Stimulated activated naive CD8-positive, alpha-beta T cell treated with anti-CD3 and anti-CD28 coated beads, Interleukin-15, Interleukin-2, amounts not matched to agents 100 U/mL and 50 U/mL, for 24 hours (primary cell): ENCODE measurements around the gene RAB30.
"Not testable (repeated sequence)": the region's sequence is repeated elsewhere in the genome, so short reads cannot be mapped to it uniquely, and the experiment has no call there.

Experiments used
- ATAC-seq: fragments of 150-1000 bp; cut with Tn5 transposase; one replicate; pipeline ENCODE4 v1.10.0; 2021
- DNase-seq: peaks from one replicate; pipeline ENCODE4 v3.0.0; 2021

The RAB30 gene

DNA sequence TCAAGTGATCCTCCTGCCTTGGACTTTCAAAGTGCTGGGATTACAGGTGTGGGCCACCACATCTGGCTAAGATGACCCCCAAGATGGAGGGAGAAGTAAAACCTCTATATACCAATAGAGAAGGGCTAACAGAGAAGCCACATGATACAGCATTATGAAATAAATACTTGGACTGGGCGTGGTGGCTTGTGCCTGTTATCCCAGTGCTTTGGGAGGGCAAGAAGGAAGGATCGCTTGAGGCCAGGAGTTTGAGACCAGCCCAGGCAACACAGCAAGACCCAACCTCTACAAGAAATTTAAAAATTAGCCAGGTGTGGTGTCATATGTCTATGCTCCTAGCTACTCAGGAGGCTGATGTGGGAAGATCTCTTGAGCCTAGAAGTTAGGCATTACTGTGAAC lies 61.7 kb downstream of the RAB30 start:
- DNase-seq (no peak), ATAC-seq (no peak)

DNA sequence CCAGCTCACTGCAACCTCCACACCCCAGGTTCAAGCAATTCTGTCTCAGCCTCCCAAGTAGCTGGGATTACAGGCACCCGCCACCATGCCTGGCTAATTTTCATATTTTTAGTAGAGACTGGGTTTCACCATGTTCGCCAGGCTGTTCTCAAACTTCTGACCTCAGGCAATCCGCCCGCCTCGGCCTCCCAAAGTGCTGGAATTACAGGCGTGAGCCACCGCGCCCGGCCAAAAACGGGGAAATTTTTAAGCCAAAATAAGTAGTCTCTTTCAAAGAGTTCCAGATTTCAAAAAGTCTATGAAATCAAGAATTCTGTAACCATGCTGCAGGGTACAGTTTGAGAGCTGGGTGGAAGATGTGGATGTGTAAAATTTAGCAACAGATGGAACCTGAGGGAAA lies 62.6 kb downstream of the RAB30 start:
- DNase-seq, ATAC-seq: not testable (repeated sequence)

DNA sequence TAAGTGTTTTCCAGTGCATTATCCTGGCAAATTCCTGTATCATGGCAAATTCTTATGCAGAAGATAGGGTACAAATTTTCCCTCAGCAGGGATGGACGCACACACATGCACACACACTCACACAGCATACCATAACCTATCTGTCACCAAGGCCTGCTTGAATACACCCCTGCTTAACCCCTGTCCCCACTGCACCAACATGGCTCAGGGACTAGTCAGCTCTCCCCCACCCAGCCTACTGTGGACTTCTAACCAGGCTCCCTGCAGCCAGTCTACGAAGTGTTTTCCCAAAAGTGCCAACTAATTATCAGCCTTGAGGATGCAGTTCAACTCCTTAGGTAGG lies 63.1 kb downstream of the RAB30 start:
- no peak for DNase-seq
- no peak for ATAC-seq

DNA sequence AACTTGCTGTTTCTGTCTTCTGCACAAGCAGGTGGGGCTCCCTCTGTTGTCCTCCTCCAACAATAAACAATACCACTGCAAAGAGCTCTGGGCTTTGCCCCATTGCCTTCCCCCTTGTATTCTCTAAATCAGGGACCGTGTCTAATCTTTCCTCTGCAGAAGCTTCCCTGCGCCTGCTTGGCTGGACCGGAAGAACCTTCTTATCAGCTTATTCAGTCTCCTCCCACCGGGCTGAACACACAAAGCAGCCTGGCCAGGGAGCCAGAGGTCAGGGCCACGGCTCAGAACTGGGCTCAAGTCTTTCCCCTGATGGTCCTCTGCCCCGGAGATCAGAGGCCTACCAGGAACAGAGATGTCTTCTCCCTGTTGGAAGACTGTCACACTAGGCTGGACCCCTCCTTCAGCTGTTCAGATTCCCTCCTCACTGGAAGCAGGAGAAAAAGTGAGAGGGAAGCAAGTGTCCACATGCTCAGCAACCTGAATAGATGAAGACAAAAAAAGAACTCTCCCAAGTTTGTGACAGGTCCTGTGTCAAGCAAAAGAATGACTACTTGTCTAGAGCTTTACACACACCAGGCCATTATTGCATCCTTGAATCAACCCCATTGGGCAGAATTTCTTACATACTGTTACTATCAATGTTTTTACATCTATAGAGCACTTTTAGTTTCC lies 63.7 kb downstream of the RAB30 start:
- ATAC-seq (no peak), DNase-seq (no peak)

DNA sequence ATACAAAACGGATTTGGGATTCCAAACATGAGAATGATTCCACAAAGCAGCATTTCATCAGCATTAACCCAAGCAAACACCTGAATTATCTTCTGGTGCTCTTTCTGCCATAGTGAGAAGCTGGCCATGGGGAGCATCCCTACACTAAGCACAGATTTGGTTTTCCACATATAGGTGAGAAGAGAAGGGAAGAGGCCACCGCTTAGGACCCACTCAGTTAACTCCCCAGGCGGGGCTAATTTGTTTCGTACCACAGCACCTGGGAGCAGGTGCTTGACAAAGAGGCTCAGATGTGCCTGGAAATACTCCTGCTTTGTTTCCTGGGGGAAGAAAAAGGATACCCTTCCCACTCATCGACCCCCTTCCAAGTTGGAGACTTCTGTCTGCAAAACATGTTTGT lies 64.2 kb downstream of the RAB30 start:
- DNase-seq (no peak), ATAC-seq (no peak)

DNA sequence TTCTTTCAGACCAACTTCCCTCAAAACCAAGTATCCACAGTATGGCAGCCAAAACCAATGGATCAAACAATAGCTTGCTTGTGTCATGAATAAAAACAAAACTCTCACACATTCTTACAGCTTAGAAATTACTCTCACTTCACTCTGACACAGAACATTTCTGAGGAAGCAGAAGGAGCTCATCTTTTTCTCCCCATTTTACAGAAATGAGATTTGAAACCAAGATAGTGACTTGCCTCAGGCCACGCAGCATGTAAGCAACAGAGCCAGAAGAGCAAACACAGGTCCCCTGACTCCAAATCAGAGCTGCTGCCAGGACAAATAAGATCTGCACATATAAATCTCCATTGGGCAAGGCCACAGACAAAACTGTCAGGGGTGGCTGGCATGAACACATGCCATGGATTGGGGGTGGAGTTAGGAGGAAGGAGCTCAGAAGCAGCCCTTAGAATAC lies 64.8 kb downstream of the RAB30 start:
- ATAC-seq (peak; percentile 30), DNase-seq (peak; percentile 23)

DNA sequence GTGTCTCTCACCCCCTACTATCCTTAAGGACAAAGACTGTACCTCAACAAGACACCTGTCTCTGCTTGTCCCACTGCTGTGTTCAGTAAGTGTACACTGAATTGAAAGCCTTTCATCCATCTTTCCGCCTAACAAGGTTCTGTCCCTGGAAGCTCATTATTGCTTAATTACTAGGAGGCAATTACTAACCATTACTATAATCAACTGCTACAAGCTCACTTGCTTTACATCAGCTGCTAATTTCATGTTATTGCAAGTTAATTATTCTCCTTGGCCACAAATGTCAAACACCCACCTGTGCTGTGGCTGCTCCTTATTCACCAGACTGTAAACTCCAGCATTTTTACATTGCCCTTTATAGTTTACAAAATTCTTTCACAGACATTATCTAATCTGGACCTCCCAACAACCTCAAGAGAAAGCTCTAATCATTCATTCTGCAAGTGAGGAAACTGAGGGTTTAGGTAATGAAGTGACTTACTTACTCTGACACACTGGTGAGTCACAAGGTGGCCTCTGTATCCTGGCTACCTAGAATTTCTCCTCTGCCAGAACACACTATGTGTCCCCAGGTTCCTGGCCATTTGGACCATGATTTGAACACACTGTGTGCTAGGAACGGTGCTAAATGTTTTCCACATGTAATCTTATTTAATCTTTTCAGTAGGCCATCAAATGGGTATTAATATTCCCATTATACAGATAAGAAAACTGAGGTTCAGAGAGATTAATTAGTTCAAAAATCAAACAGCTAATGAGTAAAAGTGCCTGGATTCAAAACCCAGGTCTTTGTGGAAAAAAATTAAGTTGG lies 66.7 kb downstream of the RAB30 start:
- no peak for DNase-seq
- ATAC-seq, result peak; percentile 88

DNA sequence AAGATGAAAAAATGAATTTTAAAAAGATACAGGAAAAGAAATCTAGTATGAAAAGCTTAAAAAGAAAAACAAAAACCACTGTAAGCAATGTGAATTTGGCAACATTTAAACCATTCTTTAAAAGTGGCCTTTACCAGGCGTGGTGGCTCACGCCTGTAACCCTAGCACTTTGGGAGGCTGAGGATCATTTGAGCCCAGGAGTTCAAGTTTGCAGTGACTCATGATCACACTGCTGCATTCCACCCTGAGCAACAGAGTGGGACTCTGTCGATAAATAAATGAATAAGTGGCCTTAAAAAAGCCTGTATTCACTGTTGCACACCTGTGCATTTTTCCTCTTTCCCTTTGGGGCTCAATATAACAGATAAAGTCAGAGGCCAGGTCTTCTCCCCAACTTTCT lies 69.2 kb downstream of the RAB30 start:
- DNase-seq (no peak), ATAC-seq (no peak)

DNA sequence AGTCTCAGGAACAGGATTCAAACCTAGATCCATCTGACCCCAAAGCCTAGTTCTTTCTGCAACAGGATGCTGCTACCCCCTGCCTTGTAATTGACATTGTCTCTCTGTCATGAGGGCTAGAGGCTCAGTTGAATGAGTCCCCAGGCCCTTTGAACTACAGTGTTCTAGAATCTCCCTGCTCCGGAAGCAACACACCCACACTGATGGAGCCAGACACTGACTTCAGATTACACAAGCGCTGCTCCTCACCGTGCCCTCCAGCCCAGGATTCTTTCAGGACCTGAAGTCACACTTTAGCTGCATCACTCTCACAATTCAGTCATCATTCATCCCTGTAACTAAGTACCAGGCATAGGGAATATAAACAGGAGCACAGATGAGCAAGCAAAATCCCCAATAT lies 69.6 kb downstream of the RAB30 start:
- ATAC-seq, result peak; percentile 40

DNA sequence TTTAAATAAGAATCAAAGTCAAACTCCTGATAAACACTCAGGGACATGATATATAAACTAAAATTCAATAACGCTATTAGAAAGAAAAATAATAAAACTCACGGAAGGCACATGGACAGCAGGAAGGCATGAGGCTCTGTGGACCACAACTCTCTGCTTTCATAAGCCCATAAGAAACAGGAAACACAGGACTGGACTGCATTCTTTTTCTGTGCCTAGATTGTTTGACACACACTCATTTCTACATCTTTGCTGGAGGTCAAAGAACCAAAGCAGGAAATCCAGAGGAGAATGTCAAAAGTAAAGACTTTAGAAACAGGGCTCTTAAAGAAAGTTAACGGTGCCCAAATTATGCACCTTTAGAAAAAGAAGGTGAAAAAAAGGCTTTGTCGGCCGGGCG lies 71.3 kb downstream of the RAB30 start:
- DNase-seq (no peak), ATAC-seq (no peak)

More for the DNA sequence above, 69.6 kb downstream of the RAB30 start:
- DNase-seq, result peak; percentile 42

DNA sequence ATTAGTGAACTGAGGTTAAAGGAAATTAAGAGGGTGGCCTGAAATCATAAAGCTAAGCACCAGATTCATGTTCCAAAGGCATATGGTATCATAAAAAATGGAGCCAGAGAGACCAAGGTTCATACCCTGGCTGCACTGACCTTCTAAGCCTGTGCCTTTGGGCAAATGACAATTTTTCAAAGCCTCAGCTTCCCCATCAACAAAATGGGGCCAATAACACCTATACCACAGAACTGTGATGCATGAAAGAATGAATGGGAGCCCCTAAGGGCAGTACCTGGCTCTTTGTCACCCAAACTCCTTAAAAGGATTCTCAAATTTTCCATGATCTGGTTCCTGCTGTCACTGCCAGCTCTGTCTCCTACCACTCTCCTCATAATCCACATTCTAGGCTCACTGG lies 72.5 kb downstream of the RAB30 start:
- no peak for DNase-seq
- ATAC-seq, result peak; percentile 48

DNA sequence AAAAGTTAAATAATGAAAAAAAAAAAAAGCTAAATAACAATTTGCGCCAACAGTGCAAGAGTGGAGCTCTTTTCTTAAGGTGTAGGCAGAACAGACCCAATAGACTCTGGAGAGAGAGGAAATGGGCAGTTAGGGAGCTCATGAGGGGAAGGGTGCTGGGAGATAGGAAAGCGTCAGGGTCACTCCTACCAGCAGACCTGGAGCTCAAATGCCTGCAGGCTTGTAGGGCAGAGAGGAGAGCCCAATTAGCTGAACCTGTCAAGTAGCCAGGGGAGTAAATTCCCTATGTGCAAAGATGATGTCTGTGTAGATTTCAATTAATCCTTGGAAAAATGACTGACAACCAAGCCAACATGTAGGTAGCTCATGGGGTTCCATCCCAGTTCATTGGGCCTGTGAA lies 73.0 kb downstream of the RAB30 start:
- DNase-seq (no peak), ATAC-seq (no peak)

DNA sequence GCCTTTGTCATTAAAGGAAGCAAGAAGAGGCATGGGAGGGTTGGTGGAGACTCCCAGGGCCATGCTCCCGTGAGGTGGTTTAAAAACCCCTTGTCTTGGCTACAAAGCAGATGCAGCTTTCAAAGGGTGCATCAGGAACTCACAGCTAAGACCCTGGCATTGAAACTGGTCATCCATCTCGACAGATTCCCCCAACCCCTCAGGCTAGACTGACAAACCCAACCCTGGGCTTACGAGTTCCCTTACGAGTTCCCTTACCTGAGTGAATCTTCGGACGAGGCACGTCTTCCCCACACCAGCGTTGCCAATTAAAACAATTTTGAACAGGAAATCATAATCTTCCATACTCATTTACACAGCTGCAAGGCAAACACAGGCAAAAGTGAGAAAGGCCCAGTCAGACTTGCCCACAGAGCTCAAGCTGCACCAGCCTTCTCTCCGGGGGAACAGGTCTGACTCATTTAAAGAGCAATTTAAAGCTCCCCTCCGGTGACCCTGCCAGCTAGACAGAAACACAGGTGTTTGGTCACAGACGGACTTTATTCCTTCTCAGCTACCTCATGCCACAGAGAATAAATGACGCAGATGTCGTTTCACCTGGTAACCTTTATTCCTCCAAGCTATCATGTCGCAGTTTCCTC lies 74.6 kb downstream of the RAB30 start:
- peak; percentile 47 for DNase-seq
- ATAC-seq, result peak; percentile 65

DNA sequence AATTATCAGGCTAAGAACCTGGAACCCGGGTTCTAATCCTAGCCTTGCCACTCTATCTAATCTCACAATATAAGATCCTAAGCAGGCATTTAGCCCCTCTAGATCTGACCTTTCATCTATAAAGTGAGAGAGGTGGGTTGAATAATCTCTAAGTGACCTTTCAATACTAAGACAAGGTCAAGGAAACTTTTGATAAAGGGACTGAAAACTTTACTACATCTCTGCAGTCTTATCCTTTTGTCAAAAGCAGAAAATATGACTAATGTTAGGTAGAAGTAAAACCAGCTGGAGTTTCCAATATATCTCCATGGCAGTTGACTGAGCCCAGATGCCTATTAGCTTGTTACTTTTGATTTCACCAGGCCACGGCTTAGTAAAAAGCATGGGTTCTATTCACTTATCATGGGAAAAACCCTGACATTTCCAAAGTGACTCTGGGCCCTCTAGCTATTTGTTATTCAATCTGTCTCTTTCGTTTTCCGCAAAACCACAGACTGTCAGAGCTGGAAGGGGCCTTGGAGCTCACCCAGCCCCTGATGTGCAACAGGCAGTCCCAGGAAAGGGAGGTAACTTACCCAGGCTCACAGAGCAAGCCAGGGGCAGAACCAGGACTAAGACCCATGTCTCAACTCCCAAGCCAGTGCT lies 75.8 kb downstream of the RAB30 start:
- DNase-seq (peak; percentile 37), ATAC-seq (peak; percentile 80)

DNA sequence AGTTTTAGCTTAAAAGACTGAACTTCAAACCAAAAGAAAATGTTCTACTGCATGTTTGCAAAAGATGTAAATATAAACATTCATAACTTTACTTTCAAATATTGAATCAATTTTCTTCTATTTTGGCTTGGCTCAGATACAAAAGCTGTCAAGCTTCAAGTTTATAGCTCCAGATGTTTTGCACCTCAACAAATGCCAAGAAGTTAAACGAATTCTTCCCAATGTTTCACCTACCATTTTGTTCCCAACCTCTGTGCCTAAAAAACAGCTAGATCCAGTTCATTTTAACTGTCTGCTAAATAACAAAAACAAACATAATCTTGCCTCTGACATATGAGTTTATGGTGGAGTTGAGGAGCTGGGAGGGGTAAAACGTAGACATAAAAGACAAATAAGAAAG lies 76.5 kb downstream of the RAB30 start:
- DNase-seq (no peak), ATAC-seq (no peak)

DNA sequence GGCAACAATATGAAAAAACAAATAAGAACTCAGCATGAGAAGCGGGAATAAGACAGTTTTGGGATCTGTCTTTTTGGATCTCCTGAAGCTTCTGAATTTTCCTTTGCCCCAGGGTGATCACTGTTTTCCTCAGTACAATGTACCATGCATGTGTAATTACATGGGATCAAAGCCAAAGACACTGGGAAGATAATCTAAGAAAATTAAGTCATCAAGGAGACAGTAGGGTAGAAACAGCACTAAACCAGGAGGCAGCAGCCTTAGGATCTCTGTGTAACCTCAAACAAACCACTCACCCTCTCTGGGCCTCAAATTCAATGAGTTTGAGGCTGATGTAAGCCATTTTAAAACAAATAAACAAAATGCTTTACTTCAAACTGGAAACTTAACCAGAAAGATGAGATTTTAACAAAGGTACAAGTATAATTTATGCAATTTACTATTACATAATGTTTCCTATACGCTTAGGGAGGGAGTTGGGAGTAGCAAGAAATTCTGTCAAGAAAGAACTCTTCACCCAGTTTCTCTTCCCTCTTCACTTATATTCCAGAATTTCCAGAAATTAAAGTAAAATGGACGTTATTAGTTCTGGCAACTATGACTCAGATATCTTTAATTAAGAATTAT lies 77.0 kb downstream of the RAB30 start:
- ATAC-seq (no peak), DNase-seq (no peak)

DNA sequence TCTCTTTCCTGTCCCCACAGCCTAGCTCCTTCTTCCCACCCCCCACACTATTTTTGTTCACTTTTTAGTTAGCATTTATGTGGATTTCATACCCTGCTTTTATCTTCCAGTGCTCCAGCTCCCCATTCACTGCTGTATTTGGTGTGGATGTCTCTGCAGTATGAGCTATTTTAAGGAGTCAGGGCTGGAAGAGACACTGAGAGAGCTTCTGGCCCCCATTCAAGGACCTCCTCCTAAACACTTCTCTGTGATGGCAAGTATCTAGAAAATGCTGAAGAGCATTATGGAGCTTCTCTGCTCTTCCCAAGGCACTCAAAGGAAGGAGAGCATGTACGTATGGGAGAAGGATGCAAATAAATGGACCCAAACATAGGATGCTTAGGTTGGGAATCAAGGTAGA lies 79.5 kb downstream of the RAB30 start:
- no peak for ATAC-seq
- no peak for DNase-seq

DNA sequence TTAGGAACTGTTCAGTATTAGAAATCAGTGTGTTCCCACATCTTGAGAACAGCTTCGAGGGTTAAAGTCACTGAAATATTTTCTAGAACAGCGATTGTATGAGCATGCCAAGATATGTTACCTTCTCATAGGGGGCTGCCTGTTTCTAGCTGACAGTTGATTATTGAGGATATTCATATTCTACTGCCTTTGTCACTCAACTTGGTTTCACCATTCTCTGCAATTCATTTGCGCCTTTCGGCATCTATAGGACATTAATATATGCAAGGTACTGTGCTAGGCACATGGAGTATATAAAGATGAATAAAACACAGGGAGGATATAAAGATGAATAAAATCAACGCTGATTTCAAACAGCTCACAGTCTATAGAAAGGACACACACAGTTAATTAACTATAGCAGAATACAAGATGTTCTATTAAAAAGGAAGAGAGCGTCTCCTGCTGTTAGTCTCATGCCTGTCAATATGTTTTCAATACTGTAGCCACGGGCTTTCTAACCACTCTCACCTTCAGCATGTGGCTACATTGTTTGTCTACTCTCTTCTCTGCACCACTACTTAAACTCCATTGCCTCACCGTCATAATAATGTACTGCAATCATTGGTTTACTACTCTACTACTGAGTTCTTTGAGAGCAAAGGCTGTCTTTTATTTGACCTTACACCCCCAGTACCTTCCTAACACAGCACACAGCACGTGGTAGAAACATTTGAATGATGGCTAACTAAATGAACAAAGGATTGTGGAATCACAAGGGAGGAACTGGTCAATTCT lies 81.9 kb downstream of the RAB30 start:
- ATAC-seq, result peak; percentile 36

DNA sequence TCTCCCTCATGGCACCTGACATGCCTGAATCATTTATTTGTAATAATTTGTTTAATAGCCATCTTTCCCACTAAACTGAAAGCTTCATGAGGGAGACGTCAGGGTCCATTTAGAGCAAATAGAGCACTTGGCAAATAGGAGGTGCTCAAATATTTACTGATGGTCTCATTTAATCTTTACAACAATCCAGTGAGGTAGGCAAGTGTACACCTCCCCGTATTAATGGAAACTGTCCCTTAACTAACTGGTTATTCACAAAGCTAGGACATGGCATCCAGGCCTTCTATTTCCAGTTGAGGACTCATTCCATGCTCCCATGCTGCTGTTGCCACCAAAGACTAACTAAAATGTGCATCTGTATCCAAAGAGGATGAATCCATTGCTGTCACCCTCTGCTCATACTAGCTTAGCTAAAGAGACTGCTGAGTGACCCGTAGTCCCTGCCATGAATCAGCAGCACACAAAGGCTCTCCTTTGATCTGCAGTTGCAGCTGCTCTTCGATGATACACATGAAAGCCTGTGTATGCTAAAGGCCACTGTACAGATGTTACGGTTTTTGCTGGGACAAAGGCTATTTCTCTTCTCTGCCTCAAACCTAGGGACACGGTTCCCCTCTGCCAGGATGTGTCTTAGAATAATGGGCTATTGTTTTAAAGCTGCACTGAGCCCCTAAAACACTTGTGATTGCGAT lies 82.6 kb downstream of the RAB30 start:
- DNase-seq (no peak), ATAC-seq (no peak)

More for the DNA sequence above, 81.9 kb downstream of the RAB30 start:
- no peak for DNase-seq

DNA sequence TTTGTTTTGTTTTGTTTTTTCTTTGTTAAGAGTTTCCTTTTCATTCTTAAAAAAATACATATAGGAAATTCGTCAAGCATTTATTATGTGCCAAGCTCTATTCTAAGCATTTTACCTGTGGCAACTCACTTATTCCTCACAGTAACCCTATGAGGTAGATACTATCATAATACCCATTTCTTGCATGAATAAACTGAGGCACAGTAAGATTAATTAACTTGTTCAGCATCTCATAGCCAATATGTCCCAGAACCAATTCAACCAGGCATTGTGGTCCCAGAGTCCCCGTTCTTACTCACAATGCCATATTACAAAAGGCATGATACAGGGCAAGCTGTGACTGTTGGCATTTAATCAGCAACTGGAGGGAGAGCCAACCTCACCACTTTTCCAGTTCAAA lies 83.7 kb downstream of the RAB30 start:
- ATAC-seq, result no peak

DNA sequence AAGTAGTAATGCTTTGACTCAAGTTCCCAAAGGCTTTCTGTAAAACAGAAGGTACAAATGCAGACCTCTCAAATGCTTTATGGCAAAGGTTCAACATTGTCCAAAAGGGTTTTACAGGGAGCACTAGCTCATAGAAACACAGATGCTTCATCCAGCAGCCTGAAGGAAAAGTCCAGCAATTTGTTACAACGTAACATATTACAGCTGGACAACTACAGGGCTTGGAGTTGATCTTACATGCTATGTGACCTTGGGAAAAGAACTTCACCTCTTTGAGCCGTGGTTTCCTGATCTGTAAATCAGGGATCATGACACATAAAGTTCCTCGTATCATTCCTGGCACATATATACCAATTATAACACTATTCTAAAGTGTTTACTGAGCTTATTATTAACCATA lies 85.3 kb downstream of the RAB30 start:
- ATAC-seq, result no peak
- DNase-seq, result no peak

More for the DNA sequence above, 83.7 kb downstream of the RAB30 start:
- no peak for DNase-seq
